H7 (cell line): ENCODE measurements around the gene PPARA. TPM values are rescaled to one million over a fixed set of nuclear protein-coding genes. Genes with fewer than 3 reads are reported as not detected.
"Not testable (repeated sequence)": the region's sequence is repeated elsewhere in the genome, so short reads cannot be mapped to it uniquely, and the experiment has no call there.

Source experiments
- DNase-seq: peaks from one replicate; pipeline ENCODE4 v3.0.0; 2012
- H3K27me3 ChIP-seq: 2 replicates; pipeline ENCODE4 v1.6.0; 2011; ENCODE audit warnings: mild to moderate bottlenecking, low read length; ENCODE audit not compliant: control insufficient read depth, insufficient read depth
- H3K36me3 ChIP-seq: replicated peaks from 2 replicates; pipeline ENCODE4 v1.5.1; 2011; ENCODE audit warnings: low read length; ENCODE audit not compliant: control insufficient read depth, insufficient read depth
- H3K4me3 ChIP-seq: 2 replicates; pipeline ENCODE4 v1.5.1; 2011; ENCODE audit warnings: low read depth, mild to moderate bottlenecking, control low read depth, low read length, moderate library complexity; ENCODE audit not compliant: insufficient read depth
- total RNA-seq: library from RNA; depleted of rRNA; stranded (reverse); fragments of >200 nt; shearing (Covaris generic); gene quantifications from 2 replicates; pipeline ENCODE4 v1.2.3, GENCODE V29; 2014

PPARA gene
- total RNA-seq, 1 experiment from 2014 or later: 1.2 TPM

DNA sequence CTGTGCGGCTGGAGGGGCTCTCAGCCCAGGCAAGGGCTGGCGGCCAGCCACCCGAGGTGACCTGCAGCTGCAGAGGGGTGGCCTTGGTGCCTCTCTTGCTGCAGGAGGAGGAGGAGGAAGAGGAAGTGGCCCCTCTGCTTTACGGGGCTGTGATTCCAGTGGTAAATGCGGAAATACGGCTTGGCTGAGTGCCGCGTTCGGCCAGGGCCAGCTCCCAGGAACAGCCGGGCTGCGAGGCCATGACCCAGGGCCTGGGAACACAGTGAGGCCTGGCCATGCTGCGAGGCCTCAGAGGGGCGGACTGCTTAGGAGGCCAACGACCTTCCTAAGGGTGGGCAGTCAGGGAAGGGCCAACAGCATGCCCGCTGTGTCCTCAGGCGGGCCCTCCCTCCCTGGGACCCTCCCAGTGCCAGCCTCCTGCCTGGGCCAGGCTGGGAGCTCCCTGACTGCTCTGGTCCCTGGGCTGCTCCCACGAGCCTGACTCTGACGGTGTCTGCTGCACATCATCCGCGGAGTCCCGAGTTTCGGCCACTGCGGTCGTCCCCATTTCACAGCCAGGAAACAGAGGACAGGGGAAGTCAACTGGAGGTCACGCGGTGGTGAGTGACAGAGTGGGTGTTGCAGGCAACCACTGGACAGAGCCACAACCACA lies 20.8 kb upstream of the PPARA start:
- Histone ChIP-seq H3K36me3 (no peaks in the 10 kb centered on the region), H3K4me3 (no peak overlapping the region), H3K27me3 (no peaks in the 10 kb centered on the region)
- no peak for DNase-seq

DNA sequence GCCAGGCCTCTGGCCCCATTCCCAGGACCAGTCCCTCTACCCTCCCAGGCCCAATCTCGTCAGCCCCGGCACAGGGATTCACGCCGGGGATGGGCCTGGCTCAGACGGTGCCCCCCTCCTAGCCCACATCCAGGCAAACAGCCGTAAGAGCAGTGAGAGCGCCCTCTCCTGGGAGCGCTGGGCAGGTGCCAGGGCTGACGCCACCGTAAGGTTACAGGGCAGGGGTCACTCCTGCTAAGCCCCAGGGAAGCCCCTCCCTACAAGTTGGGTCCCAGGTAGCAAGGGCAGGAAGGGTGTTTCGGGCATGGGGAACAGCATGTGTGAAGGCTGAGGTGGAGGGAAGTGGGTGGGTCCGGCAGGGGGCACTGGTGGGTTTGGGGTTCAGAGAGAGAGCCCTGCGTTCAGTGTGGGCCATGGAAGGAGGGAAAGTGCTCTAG lies 19.2 kb upstream of the PPARA start:
- Histone ChIP-seq H3K27me3 (no peaks in the 10 kb centered on the region), H3K36me3 (no peaks in the 10 kb centered on the region), H3K4me3 (no peak overlapping the region)
- DNase-seq: peak; percentile 98

DNA sequence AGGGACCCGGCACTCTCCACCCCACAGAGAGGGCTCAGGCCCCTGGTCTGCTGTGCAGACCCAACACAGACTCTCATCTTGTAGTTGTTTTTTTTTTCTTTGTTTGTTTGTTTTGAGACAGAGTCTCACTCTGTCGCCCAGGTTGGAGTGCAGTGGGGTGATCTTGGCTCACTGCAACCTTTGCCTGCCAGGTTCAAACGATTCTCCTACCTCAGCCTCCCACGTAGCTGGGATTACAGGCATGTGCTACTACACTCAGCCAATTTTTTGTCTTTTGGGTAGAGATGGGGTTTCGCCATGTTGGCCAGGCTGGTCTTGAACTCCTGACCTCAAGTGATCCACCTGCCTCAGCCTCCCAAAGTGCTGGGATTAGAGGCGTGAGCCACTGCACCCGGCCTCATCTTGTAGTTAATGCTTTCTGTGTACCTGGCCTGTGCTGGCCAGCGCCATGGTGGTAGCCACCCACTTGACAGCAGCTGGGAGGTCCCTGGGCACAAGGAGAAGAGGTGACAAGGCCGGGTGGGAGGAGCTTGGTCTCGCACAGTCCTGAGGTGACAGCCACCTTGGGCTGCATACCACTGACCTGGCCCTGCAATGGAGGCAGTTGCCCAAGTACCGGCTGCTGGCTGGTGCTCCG lies 18.0 kb upstream of the PPARA start:
- H3K4me3 ChIP-seq, H3K27me3 ChIP-seq, DNase-seq, H3K36me3 ChIP-seq: not testable (repeated sequence)

DNA sequence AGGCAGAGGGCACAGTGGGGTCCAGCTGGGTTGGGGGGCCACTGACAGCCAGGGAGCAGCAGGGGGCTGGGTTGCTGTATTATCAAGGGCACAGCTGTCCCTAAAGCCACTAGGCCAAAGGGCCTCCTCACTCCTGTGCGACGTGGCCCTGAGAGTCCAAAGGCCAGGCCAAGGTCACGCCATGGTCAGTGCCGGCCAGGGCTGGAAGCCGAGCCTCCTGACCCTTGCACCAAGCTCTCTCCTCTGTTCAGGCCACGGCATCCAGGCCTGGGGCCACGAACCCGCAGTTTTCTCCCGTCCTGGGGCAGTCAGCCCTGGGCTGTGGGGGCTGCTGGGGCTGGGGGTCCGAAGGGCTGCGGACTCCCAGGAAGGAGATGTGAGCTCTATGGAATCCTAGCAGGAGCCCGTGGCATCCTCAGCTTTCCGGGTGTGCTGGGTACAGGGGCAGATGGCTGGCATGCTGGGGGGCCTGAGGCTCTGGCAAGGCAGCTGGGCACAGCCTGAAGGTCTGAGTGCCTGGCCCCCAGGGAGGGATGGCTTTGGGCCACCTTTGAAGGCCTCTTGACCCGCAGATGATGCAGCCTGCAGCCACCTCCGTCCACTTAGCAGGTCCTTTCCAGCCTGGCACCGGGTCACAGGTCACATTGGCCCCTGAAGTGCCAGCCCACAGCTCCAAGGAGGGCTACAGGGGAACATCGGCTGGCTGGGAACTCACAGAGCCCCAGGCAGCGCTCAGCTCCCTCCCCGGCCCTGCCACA lies 17.3 kb upstream of the PPARA start:
- no peaks in the 10 kb centered on the region for H3K27me3 ChIP-seq
- no peak overlapping the region for H3K4me3 ChIP-seq
- no peak for DNase-seq
- H3K36me3 ChIP-seq: no peaks in the 10 kb centered on the region

DNA sequence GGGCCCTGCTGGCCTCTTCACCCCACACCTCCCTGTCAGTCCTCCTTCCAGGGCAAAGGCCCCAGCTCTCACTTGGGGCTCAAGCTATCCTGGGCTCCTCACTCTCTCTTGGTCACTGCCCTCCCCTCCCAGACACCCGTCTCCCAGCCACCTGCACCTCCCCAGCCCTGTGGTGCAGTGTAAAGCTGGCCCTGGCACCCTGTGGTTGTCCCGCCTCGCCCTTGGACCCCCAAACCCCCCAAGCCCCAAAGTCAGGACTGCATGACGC lies 16.8 kb upstream of the PPARA start:
- no peak for DNase-seq

DNA sequence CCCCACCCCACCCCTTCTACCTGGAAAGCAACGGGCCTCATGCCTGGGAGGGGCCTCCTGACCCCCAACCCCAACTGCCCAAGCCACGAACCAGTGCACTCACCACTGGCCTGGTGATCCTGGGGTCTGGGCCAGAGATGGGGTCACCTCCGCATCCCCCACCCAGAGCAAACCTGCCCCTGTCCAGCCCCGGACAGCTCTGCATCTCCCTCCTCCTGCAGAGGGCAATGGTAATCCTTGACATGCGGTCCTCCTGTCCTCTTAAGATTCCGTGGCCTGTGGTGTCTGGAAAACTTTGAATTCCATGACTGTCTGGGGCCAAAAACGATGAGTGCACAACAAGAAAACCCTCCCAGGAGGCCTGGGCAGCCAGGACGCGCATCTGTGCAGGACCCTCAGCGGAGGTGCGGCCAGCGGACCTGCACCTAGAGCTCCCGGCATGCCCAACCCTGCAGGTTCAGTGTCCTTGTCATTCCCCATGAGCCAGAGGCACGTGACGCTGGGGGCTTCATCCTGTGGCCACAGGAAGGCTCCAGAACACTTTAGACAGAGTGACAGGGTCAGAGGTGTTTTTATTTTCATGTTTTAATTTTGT lies 16.1 kb upstream of the PPARA start:
- no peak for DNase-seq
- Histone ChIP-seq H3K4me3 (no peak overlapping the region), H3K36me3 (no peaks in the 10 kb centered on the region), H3K27me3 (no peaks in the 10 kb centered on the region)

More for the DNA sequence above, 16.8 kb upstream of the PPARA start:
- no peaks in the 10 kb centered on the region for H3K36me3 ChIP-seq
- H3K4me3 ChIP-seq: no peak overlapping the region
- no peaks in the 10 kb centered on the region for H3K27me3 ChIP-seq

DNA sequence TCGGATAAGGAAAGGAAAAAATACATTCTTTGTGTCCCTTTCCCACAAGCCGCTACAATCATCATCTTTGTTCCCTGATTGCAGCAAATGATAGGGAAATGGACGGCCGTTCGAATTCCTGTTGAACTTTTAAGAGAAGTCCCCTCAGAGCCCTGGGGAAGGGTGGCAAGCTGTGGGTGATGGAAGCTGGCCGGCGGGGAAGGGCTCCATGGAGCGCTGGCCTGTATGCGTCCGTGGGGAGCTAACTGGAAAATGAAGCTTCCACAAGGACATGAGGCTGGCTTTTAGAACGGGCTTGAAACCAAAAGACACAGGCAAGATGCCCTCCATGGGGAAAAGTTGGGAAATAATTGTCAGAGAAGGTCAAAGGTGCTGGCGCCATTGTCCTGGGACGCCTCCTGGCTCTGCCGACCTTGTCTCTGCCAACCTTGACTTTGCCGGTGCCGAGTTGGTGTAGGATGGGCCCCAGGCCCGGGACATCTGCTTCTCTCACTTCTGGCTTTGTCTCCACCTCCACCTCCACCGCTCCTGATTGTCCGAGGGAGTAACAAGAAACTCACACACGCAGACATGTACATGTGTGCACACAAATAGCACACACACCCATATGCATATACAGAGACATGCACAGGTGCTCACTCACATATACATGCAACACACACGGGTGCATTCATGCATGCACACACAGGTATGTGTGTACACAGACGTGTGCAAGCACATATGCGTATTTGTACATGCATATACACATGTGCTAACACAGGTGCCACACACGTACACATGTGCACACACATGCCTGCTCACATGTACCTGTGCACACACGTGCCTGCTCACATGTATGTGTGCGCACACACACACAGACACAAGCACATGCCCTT lies 14.5 kb upstream of the PPARA start:
- Histone ChIP-seq H3K4me3 (no peak overlapping the region), H3K27me3 (no peaks in the 10 kb centered on the region), H3K36me3 (no peaks in the 10 kb centered on the region)
- peak; percentile 24 for DNase-seq

DNA sequence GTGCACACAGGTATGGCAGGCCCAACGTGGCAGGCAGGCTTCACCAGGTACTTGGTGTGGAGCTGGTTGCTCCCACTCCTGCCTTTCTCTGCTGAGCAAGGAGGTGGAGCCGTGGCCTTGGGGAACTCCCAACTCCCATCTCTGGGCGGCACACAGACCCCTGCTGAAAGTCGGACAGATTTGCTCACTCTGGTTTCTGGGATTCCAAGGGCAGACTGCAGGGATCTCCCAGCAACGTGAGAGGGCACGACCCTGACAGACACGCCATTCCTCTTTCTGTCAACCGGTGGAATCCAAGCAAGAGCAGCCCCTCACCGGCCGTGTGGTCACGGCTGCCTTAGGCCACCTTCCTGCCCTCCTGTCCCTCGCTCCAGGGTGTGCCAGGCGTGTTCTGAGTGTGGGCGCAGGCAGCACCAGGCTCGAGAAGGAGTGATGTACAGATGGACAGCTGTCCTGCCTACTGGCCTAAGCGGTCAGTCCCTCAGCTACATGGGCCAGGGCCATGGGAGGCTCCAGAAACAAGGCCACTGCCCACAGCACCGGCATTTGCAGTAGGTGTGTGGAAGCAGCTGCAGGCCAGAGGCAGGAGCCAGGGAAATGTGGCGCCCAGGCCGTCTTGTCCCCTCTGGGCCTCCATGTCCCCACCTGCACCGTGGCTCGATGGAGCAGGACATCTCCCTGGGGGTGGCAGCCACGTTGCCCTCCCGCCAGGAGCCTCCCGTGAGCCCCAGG lies 13.7 kb upstream of the PPARA start:
- DNase-seq: peak; percentile 54
- H3K4me3 ChIP-seq: no peak overlapping the region
- no peaks in the 10 kb centered on the region for H3K27me3 ChIP-seq
- H3K36me3 ChIP-seq: no peaks in the 10 kb centered on the region

DNA sequence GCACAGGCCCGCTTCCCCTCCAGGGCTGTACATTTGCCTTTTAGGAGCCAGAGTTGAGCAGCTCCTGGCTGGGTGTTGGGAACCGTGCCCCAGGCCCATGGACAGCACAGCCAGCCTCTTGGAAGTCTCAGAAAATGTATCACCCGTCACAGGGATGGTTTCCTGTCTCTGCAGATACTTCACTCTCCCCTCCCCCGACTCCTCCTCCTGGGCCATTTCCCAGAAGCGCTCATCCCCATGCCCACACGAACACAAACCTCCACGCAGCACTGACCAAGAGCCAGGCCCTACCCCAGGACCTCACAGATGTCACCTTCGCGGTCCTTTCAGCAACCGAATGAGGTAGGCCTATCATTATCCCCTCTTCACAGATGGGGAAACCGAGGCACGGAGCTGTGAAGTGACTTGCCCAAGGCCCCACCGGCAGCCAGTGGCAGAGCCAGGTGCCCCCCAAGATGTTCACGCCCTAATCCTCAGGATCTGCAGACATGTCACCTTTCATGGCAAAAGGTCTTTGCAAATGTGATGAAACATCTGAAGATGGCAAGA lies 13.0 kb upstream of the PPARA start:
- no peaks in the 10 kb centered on the region for H3K27me3 ChIP-seq
- H3K36me3 ChIP-seq: no peaks in the 10 kb centered on the region
- H3K4me3 ChIP-seq: no peak overlapping the region
- no peak for DNase-seq

DNA sequence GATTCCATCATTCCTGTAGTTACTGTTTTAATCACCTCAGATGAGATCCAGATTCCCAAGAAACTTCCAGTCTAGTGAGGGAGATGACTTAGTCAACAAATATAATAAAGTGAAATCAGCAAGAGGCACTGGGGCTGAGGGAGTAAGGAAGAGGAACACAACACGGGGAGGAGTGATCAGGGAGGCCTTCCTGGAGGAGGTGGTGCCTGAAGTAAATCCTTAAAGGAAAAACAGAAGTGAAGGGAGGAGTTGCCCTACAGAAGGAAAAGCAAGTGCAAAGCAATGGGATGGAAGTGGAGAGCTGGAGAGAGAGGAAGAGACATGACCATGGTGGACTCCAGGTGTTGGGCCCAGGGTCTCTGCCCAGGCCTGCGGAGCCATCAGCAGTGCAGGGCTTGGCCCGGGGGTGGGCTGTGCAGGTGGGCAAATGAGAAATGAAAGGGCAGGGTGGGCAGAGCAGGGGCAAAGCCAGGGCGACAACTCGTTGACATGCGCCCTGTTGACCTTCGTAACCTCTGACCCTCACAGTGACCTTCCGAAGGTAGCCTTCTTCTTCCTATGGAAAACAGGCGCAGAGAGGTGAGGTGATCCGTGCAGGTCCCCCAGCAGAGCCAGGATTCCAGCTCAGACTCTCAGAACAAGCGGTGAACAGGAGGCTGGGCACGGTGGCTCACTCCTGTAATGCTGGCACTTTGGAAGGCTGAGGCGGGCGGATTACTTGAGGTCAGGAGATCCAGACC lies 12.1 kb upstream of the PPARA start:
- H3K36me3 ChIP-seq: no peaks in the 10 kb centered on the region
- peak; percentile 28 for DNase-seq
- no peaks in the 10 kb centered on the region for H3K27me3 ChIP-seq
- H3K4me3 ChIP-seq: no peak overlapping the region

DNA sequence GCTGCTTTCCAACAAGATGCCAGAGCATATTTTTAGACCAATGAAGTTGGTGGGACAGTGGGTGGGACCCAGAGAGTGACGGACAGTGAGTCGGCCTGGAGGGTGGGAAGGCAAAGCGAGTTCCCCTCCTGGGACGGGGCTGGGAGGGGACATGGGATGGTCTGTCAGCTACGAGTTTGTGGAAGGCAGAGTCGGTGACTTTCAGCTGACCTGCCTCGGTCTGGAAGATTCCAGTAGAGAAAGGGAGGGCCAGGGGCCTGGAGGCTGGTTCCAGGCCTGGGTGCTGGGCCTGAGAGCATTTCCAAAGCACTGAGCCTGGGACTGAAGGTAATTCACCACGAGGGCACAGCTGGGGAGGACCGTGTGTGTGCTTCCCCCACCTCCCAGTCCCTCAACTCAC lies 10.9 kb upstream of the PPARA start:
- not testable (repeated sequence) for H3K36me3 ChIP-seq, H3K4me3 ChIP-seq

DNA sequence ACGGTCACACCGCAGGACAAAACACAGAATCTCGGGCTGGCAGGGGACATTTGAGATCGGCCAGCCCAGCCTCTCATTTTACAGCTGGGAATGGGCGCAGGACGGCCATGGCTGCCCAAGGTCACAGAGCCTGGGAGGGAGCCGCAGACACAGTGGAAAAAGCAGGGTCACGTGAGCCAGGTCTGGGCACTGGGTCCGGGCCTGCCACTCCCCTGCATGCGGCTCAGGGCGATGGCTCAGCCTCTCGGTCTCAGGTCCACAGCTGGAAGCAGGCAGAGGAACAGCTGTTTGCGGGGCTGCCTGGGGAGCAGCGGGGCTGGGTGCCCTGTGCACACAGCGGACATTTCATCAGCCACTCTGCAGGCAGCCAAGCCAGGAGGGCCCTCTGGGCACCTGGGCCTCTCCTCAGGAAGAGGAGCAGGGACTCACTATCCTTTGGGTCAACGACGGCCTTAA lies 10.4 kb upstream of the PPARA start:
- no peak for DNase-seq

More for the DNA sequence above, 10.9 kb upstream of the PPARA start:
- DNase-seq: peak; percentile 36
- H3K27me3 ChIP-seq: not testable (repeated sequence)

More for the DNA sequence above, 10.4 kb upstream of the PPARA start:
- Histone ChIP-seq H3K27me3 (no peaks in the 10 kb centered on the region), H3K36me3 (no peaks in the 10 kb centered on the region), H3K4me3 (no peak overlapping the region)
